Measurements from ENCODE around the gene CLCN1.

The CLCN1 gene

GRCh38 chr7:143356414-143357050 lies 40.6 kb downstream of the CLCN1 start:
- no peaks in the 10 kb centered on the region for H3K9me3 ChIP-seq (ENCODE audit: control insufficient read depth, low read length)
- no peak overlapping the region for H2BK5ac ChIP-seq (ENCODE audit: low read depth, low read length, poor library complexity, severe bottlenecking)
- no peak overlapping the region for H3K4me3 ChIP-seq (ENCODE audit: insufficient read depth in 1 of 2, low read depth in 1 of 2, low read length in 2 of 2)
- H3K79me1 ChIP-seq (replicated peaks; ENCODE audit: low read length, poor library complexity, severe bottlenecking) = no peaks in the 10 kb centered on the region
- no peak for DNase-seq
- peaks cover 0 to 31% of the 10 kb centered on the region in 2 experiments for H3K36me3 ChIP-seq (ENCODE audit: control insufficient read depth in 1 of 2, insufficient read depth in 2 of 2, low read depth in 1 of 2, low read length in 2 of 2)
- H3K4me2 ChIP-seq (ENCODE audit: low read length, poor library complexity, severe bottlenecking) = no peak overlapping the region
- H3K23ac ChIP-seq (ENCODE audit: low read length in 2 of 2) = no peak overlapping the region
- no peak overlapping the region for H2BK15ac ChIP-seq (ENCODE audit: low read depth, poor library complexity, severe bottlenecking)
- no peak overlapping the region for H3K9ac ChIP-seq (ENCODE audit: low read length)
- no peak overlapping the region for H2BK12ac ChIP-seq (ENCODE audit: low read length in 2 of 2)
- peaks cover 10 to 62% of the 10 kb centered on the region in 2 experiments for H3K27me3 ChIP-seq (ENCODE audit: control insufficient read depth in 1 of 2, insufficient read depth in 1 of 2, low read length in 2 of 2)
- no peak overlapping the region for H2AK5ac ChIP-seq (ENCODE audit: low read length, severe bottlenecking)
- no peak overlapping the region for H3K27ac ChIP-seq (ENCODE audit: low read length, poor library complexity, severe bottlenecking)
- H4K8ac ChIP-seq (ENCODE audit: low read length) = no peak overlapping the region
- H3K4me1 ChIP-seq (ENCODE audit: control insufficient read depth, insufficient read depth, low read depth, low read length) = peaks cover 6% of the 10 kb centered on the region
- no peak overlapping the region for H4K91ac ChIP-seq (ENCODE audit: low read length)
- H3K4ac ChIP-seq (ENCODE audit: low read depth in 1 of 2, low read length in 2 of 2) = no peak overlapping the region
- no peak overlapping the region for H2BK120ac ChIP-seq (ENCODE audit: low read depth, low read length)
- no peak overlapping the region for H3K18ac ChIP-seq (ENCODE audit: low read depth in 1 of 2, low read length in 2 of 2)
- 91% methylated on average over 13 of the region's 13 CpGs for whole genome bisulfite sequencing
- no peak overlapping the region for H2AFZ ChIP-seq (ENCODE audit: low read depth, low read length)
- H3K14ac ChIP-seq (ENCODE audit: low read length in 2 of 2) = no peak overlapping the region

- H3K4ac ChIP-seq (ENCODE audit: low read depth in 1 of 2, low read length in 2 of 2) = no peak overlapping the region
- H3K27me3 ChIP-seq (ENCODE audit: control insufficient read depth in 1 of 2, insufficient read depth in 1 of 2, low read length in 2 of 2) = peaks cover 19 to 76% of the 10 kb centered on the region in 2 experiments
- no peak overlapping the region for H4K91ac ChIP-seq (ENCODE audit: low read length)
- H3K4me3 ChIP-seq (ENCODE audit: insufficient read depth in 1 of 2, low read depth in 1 of 2, low read length in 2 of 2) = no peak overlapping the region
- no peak overlapping the region for H2BK12ac ChIP-seq (ENCODE audit: low read length in 2 of 2)
- no peak overlapping the region for H2BK120ac ChIP-seq (ENCODE audit: low read depth, low read length)
- no peak overlapping the region for H2BK15ac ChIP-seq (ENCODE audit: low read depth, poor library complexity, severe bottlenecking)
- H3K79me1 ChIP-seq (replicated peaks; ENCODE audit: low read length, poor library complexity, severe bottlenecking) = no peaks in the 10 kb centered on the region
- H3K14ac ChIP-seq (ENCODE audit: low read length in 2 of 2) = no peak overlapping the region
- 94% methylated on average over 10 of the region's 12 CpGs for WGBS
- H3K4me1 ChIP-seq (ENCODE audit: control insufficient read depth, insufficient read depth, low read depth, low read length) = peaks cover 17% of the 10 kb centered on the region
- H4K8ac ChIP-seq (ENCODE audit: low read length) = no peak overlapping the region
- no peak overlapping the region for H2AFZ ChIP-seq (ENCODE audit: low read depth, low read length)
- H3K27ac ChIP-seq (ENCODE audit: low read length, poor library complexity, severe bottlenecking) = no peak overlapping the region
- H3K9me3 ChIP-seq (ENCODE audit: control insufficient read depth, low read length) = no peaks in the 10 kb centered on the region
- no peak for DNase-seq
- no peak overlapping the region for H2BK5ac ChIP-seq (ENCODE audit: low read depth, low read length, poor library complexity, severe bottlenecking)
- H2AK5ac ChIP-seq (ENCODE audit: low read length, severe bottlenecking) = no peak overlapping the region
- peaks cover 0 to 31% of the 10 kb centered on the region in 2 experiments for H3K36me3 ChIP-seq (ENCODE audit: control insufficient read depth in 1 of 2, insufficient read depth in 2 of 2, low read depth in 1 of 2, low read length in 2 of 2)
- no peak overlapping the region for H3K18ac ChIP-seq (ENCODE audit: low read depth in 1 of 2, low read length in 2 of 2)
- H3K23ac ChIP-seq (ENCODE audit: low read length in 2 of 2) = no peak overlapping the region
- no peak overlapping the region for H3K4me2 ChIP-seq (ENCODE audit: low read length, poor library complexity, severe bottlenecking)
- no peak overlapping the region for H3K9ac ChIP-seq (ENCODE audit: low read length)
These were observed 42.7 kb downstream of the CLCN1 start for GRCh38 chr7:143358626-143359025.

- no peak overlapping the region for H4K91ac ChIP-seq (ENCODE audit: low read length)
- WGBS = 74% methylated on average over 8 of the region's 11 CpGs
- no peak overlapping the region for H3K18ac ChIP-seq (ENCODE audit: low read depth in 1 of 2, low read length in 2 of 2)
- peaks cover 31 to 77% of the 10 kb centered on the region in 2 experiments for H3K27me3 ChIP-seq (ENCODE audit: control insufficient read depth in 1 of 2, insufficient read depth in 1 of 2, low read length in 2 of 2)
- no peak overlapping the region for H2BK120ac ChIP-seq (ENCODE audit: low read depth, low read length)
- no peak overlapping the region for H3K23ac ChIP-seq (ENCODE audit: low read length in 2 of 2)
- H3K4me2 ChIP-seq (ENCODE audit: low read length, poor library complexity, severe bottlenecking) = no peak overlapping the region
- H3K79me1 ChIP-seq (replicated peaks; ENCODE audit: low read length, poor library complexity, severe bottlenecking) = no peaks in the 10 kb centered on the region
- H3K9me3 ChIP-seq (ENCODE audit: control insufficient read depth, low read length) = no peaks in the 10 kb centered on the region
- DNase-seq = no peak
- peaks cover 0 to 31% of the 10 kb centered on the region in 2 experiments for H3K36me3 ChIP-seq (ENCODE audit: control insufficient read depth in 1 of 2, insufficient read depth in 2 of 2, low read depth in 1 of 2, low read length in 2 of 2)
- H2BK12ac ChIP-seq (ENCODE audit: low read length in 2 of 2) = no peak overlapping the region
- H2BK15ac ChIP-seq (ENCODE audit: low read depth, poor library complexity, severe bottlenecking) = no peak overlapping the region
- no peak overlapping the region for H4K8ac ChIP-seq (ENCODE audit: low read length)
- H2AK5ac ChIP-seq (ENCODE audit: low read length, severe bottlenecking) = no peak overlapping the region
- H3K14ac ChIP-seq (ENCODE audit: low read length in 2 of 2) = no peak overlapping the region
- H2AFZ ChIP-seq (ENCODE audit: low read depth, low read length) = no peak overlapping the region
- H3K9ac ChIP-seq (ENCODE audit: low read length) = no peak overlapping the region
- H3K27ac ChIP-seq (ENCODE audit: low read length, poor library complexity, severe bottlenecking) = no peak overlapping the region
- no peak overlapping the region for H3K4ac ChIP-seq (ENCODE audit: low read depth in 1 of 2, low read length in 2 of 2)
- peaks cover 17% of the 10 kb centered on the region for H3K4me1 ChIP-seq (ENCODE audit: control insufficient read depth, insufficient read depth, low read depth, low read length)
- no peak overlapping the region for H3K4me3 ChIP-seq (ENCODE audit: insufficient read depth in 1 of 2, low read depth in 1 of 2, low read length in 2 of 2)
- no peak overlapping the region for H2BK5ac ChIP-seq (ENCODE audit: low read depth, low read length, poor library complexity, severe bottlenecking)
These were observed 44.0 kb downstream of the CLCN1 start for GRCh38 chr7:143359771-143360353.

DNA sequence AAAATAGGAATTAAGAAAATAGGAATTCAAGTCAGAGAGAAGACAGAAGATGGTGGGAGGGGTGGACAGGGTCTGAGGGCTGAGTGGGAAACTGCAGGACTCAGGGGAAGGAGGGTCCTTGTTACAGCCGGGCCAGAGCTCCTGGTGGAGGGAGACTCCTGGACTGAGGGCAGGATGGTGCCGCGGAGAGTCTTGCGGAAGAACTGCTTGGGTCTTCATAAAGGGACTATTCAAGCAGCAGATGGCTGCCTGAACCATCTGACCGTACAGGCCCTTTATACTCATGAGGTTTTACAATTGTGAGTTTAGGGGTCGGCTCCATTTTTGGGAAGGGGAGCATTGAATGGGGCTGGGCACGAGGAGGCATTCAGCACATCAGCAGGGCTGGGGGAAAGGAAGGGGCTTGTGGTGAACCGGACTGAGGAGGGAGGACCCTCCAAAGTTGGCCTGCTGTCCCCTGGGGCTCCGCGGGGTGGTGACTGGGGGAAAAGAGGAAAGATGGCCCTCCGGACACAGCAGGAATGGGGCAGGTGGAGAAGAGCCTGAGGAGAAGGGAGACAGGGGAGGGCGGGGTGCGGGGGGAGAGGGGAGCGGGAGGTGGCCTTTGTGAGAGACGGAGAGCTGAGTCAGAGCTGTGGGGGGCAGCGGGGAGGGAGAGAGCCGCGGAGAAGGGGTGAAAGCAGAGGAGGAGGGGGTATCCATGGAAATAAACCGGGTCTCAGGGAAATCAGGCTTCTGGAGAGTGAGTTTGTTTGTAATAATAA lies 45.1 kb downstream of the CLCN1 start:
- no peak overlapping the region for H3K9ac ChIP-seq (ENCODE audit: low read length)
- H2BK5ac ChIP-seq (ENCODE audit: low read depth, low read length, poor library complexity, severe bottlenecking) = no peak overlapping the region
- no peak overlapping the region for H3K4ac ChIP-seq (ENCODE audit: low read depth in 1 of 2, low read length in 2 of 2)
- H3K79me1 ChIP-seq (replicated peaks; ENCODE audit: low read length, poor library complexity, severe bottlenecking) = no peaks in the 10 kb centered on the region
- no peak overlapping the region for H2AK5ac ChIP-seq (ENCODE audit: low read length, severe bottlenecking)
- no peak overlapping the region for H4K91ac ChIP-seq (ENCODE audit: low read length)
- no peak for DNase-seq
- H3K9me3 ChIP-seq (ENCODE audit: control insufficient read depth, low read length) = no peaks in the 10 kb centered on the region
- peak overlapping the region in 1 of 2 experiments; percentile 60 for H3K4me3 ChIP-seq (ENCODE audit: insufficient read depth in 1 of 2, low read depth in 1 of 2, low read length in 2 of 2)
- H2BK15ac ChIP-seq (ENCODE audit: low read depth, poor library complexity, severe bottlenecking) = no peak overlapping the region
- 27% methylated on average over 19 of the region's 19 CpGs for WGBS
- peak overlapping the region; percentile 69 for H3K4me2 ChIP-seq (ENCODE audit: low read length, poor library complexity, severe bottlenecking)
- no peak overlapping the region for H2BK12ac ChIP-seq (ENCODE audit: low read length in 2 of 2)
- no peak overlapping the region for H2BK120ac ChIP-seq (ENCODE audit: low read depth, low read length)
- H3K23ac ChIP-seq (ENCODE audit: low read length in 2 of 2) = no peak overlapping the region
- H3K27ac ChIP-seq (ENCODE audit: low read length, poor library complexity, severe bottlenecking) = no peak overlapping the region
- H3K18ac ChIP-seq (ENCODE audit: low read depth in 1 of 2, low read length in 2 of 2) = no peak overlapping the region
- H2AFZ ChIP-seq (ENCODE audit: low read depth, low read length) = no peak overlapping the region
- H3K14ac ChIP-seq (ENCODE audit: low read length in 2 of 2) = no peak overlapping the region
- no peak overlapping the region for H4K8ac ChIP-seq (ENCODE audit: low read length)
- peaks cover 35 to 74% of the 10 kb centered on the region in 2 experiments for H3K27me3 ChIP-seq (ENCODE audit: control insufficient read depth in 1 of 2, insufficient read depth in 1 of 2, low read length in 2 of 2)
- H3K4me1 ChIP-seq (ENCODE audit: control insufficient read depth, insufficient read depth, low read depth, low read length) = peaks cover 17% of the 10 kb centered on the region
- H3K36me3 ChIP-seq (ENCODE audit: control insufficient read depth in 1 of 2, insufficient read depth in 2 of 2, low read depth in 1 of 2, low read length in 2 of 2) = peaks cover 0 to 26% of the 10 kb centered on the region in 2 experiments

All from mesenchymal stem cell (in vitro differentiated cells and primary cell).